Measurements from ENCODE around the gene SDK2. TPM values are rescaled to one million over a fixed set of nuclear protein-coding genes. Genes with fewer than 3 reads are reported as not detected.
A peak's percentile ranks its signal among the peaks of the same experiment; 100 is the strongest.

The SDK2 gene
- total and polyA plus RNA-seq, 9 of the 15 experiments (the other 6 are each of a cell fraction or from before 2014, with no cell fraction given), result 0.04 TPM; not detected in 8

- H3K4me2 ChIP-seq (ENCODE audit: insufficient read depth, low read length), result no peak overlapping the region
- no peak for FAIRE-seq
- intact Hi-C loops (cut with micrococcal nuclease), result no loop called here
- no peak overlapping the region for H3K4me3 ChIP-seq
- no peaks in the 10 kb centered on the region; the same call in 1 of the 2 replicates for H4K20me1 ChIP-seq (replicated peaks; ENCODE audit: control insufficient read depth, insufficient read depth, low read length)
- ChIA-PET POLR2A (interaction anchor here (0.7 kb wide), 1 partner anchor 11 kb away, joined by 4 read pairs; no protein-coding TSS in a partner anchor), CTCF (ENCODE audit: low intra/inter-chr PET ratio) (no interaction called here)
- H3K9ac ChIP-seq (ENCODE audit: insufficient read depth in 1 of 2, low read depth in 2 of 2, low read length in 2 of 2), result no peak overlapping the region
- no peak overlapping the region for H3K27ac ChIP-seq (ENCODE audit: extremely low read depth, low read depth, low read length)
- in situ Hi-C loops (cut with MboI), result no loop called here
- H3K9me3 ChIP-seq (replicated peaks; ENCODE audit: control insufficient read depth, insufficient read depth, low read depth, low read length), result no peaks in the 10 kb centered on the region
- WGBS (ENCODE audit: insufficient coverage, low coverage, missing lambda C conversion rate), result 2% methylated on average over 18 of the region's 19 CpGs
- DNase-seq (ENCODE audit: extremely low read depth in 1 of 4, low spot score in 3 of 4), result no peak
- TF ChIP-seq KAT2B (IDR thresholded peaks at IDR 0.05; ENCODE audit: low read depth, low read length) (no peak), NUFIP1 (IDR thresholded peaks at IDR 0.05; ENCODE audit: partially characterized antibody) (no peak), ZKSCAN1 (IDR thresholded peaks at IDR 0.05; ENCODE audit: low read depth, low read length) (peak; percentile 38; the same call in 1 of the 2 replicates)
- H2AFZ ChIP-seq (ENCODE audit: low read depth, low read length), result no peak overlapping the region
- H3K27me3 ChIP-seq (ENCODE audit: control insufficient read depth in 2 of 2, insufficient read depth in 2 of 2, low read length in 2 of 2), result peaks cover 0 to 6% of the 10 kb centered on the region in 2 experiments; a peak in 3 of 5 replicates
- ATAC-seq, result no peak
- H3K9me1 ChIP-seq (ENCODE audit: control insufficient read depth, insufficient read depth, low read length), result no peaks in the 10 kb centered on the region
- H3K79me2 ChIP-seq (ENCODE audit: control insufficient read depth, insufficient read depth, low read length), result no peaks in the 10 kb centered on the region
- no peaks in the 10 kb centered on the region for H3K4me1 ChIP-seq (replicated peaks in 1 of 2; ENCODE audit: control insufficient read depth in 2 of 2, insufficient read depth in 2 of 2, low read length in 2 of 2)
- BruUV-seq (replicated peaks), result no TSS peak
- no peaks in the 10 kb centered on the region for H3K36me3 ChIP-seq (ENCODE audit: control insufficient read depth, insufficient read depth, low read length)
Measured at GRCh38 chr17:73508057-73508930, 136.0 kb downstream of the SDK2 start.

Data from K562 (cell line).